Ascending aorta (tissue), 2 donors: ENCODE measurements around the gene CNKSR3. TPM values are rescaled to one million over a fixed set of nuclear protein-coding genes. Genes with fewer than 3 reads are reported as not detected.
A peak's percentile ranks its signal among the peaks of the same experiment; 100 is the strongest.
"Not testable (repeated sequence)": the region's sequence is repeated elsewhere in the genome, so short reads cannot be mapped to it uniquely, and the experiment has no call there.

Experiments
- DNase-seq, 2 donors: peaks; one replicate each; pipeline ENCODE4 v3.0.0-alpha.2; 2019; ENCODE audit warnings: low spot score in 2 of 2
- H3K27ac ChIP-seq, 2 donors: fragments of 200-600 bp; sonication (generic); one replicate each; pipeline ENCODE4 v1.5.1; 2016 to 2017; ENCODE audit warnings: mild to moderate bottlenecking in 1 of 2
- H3K27me3 ChIP-seq: fragments of 200-600 bp; sonication (generic); one replicate; pipeline ENCODE4 v1.5.1; 2017
- H3K36me3 ChIP-seq, 2 donors: fragments of 200-600 bp; sonication (generic); one replicate each; pipeline ENCODE4 v1.5.1; 2016
- H3K4me1 ChIP-seq, 2 donors: fragments of 200-600 bp; sonication (generic); one replicate each; pipeline ENCODE4 v1.5.1; 2016 to 2017; ENCODE audit warnings: mild to moderate bottlenecking in 1 of 2
- H3K4me3 ChIP-seq, 2 donors: fragments of 200-600 bp; sonication (generic); one replicate each; pipeline ENCODE4 v1.5.1; 2016 to 2017; ENCODE audit warnings: mild to moderate bottlenecking in 1 of 2
- H3K9me3 ChIP-seq, 2 donors: fragments of 200-600 bp; sonication (generic); one replicate each; pipeline ENCODE4 v1.5.1; 2016
- CTCF ChIP-seq, 3 experiments: fragments of 200-600 bp in 2 of 3; fragments of 450-650 bp in 1 of 3; sonication (generic) in 2 of 3; IDR thresholded peaks; one replicate each; pipeline ENCODE4 v1.5.1; 2016 to 2019; ENCODE audit warnings: antibody characterized with exemption in 3 of 3, mild to moderate bottlenecking in 1 of 3, moderate library complexity in 1 of 3
- intact Hi-C: fragments of 100-400 bp; cut with DNase I; formaldehyde crosslinking; loops from one replicate; pipeline ENCODE4 v1.15.1; 2023
- total RNA-seq: library from RNA; depleted of rRNA; stranded (reverse); fragments of >200 nt; gene quantifications from one replicate; pipeline ENCODE4 v1.1.0, GENCODE V29; 2016

CNKSR3 gene
- total RNA-seq, 1 donor from 2014 or later: 9.7 TPM

GRCh38 chr6:154515826-154516225 is 5.3 kb upstream of the CNKSR3 start:
- DNase-seq: no peak
- H3K4me1 ChIP-seq: peaks cover 0 to 4% of the 10 kb centered on the region in 2 donors
- H3K36me3 ChIP-seq: no peaks in the 10 kb centered on the region
- peak overlapping the region; percentile 18 to 53 for H3K4me3 ChIP-seq
- peak overlapping the region; percentile 28 to 37 for H3K27ac ChIP-seq
- intact Hi-C loops: loop anchor here (10.0 kb wide), 1 partner anchor 289 kb away; no protein-coding TSS in a partner anchor
- H3K9me3 ChIP-seq: no peaks in the 10 kb centered on the region
- no peaks in the 10 kb centered on the region for H3K27me3 ChIP-seq
- TF ChIP-seq CTCF (IDR thresholded peaks at IDR 0.05): no peak

GRCh38 chr6:154515076-154515475 is 4.6 kb upstream of the CNKSR3 start:
- not testable (repeated sequence) for H3K9me3 ChIP-seq, H3K4me1 ChIP-seq, H3K27ac ChIP-seq, DNase-seq, H3K4me3 ChIP-seq, H3K27me3 ChIP-seq, H3K36me3 ChIP-seq
- intact Hi-C loops: loop anchor here (10.0 kb wide), 1 partner anchor 290 kb away; no protein-coding TSS in a partner anchor

- H3K4me1 ChIP-seq: peaks cover 0 to 4% of the 10 kb centered on the region in 2 donors
- intact Hi-C loops: loop anchor here (5.0 to 10.0 kb wide), 5 partner anchors 67 to 290 kb away; partner anchors contain the start of gene SCAF8
- H3K27ac ChIP-seq: no peak overlapping the region
- no peaks in the 10 kb centered on the region for H3K36me3 ChIP-seq
- DNase-seq: no peak
- no peak for TF ChIP-seq CTCF (IDR thresholded peaks at IDR 0.05)
- no peaks in the 10 kb centered on the region for H3K9me3 ChIP-seq
- H3K27me3 ChIP-seq: no peaks in the 10 kb centered on the region
- H3K4me3 ChIP-seq: no peak overlapping the region
Measured at GRCh38 chr6:154514481-154514880, 4.0 kb upstream of the CNKSR3 start.

- Histone ChIP-seq H3K36me3 (no peaks in the 10 kb centered on the region), H3K9me3 (no peaks in the 10 kb centered on the region), H3K4me3 (no peak overlapping the region), H3K27me3 (no peaks in the 10 kb centered on the region), H3K4me1 (peaks cover 0 to 4% of the 10 kb centered on the region in 2 donors), H3K27ac (no peak overlapping the region)
- DNase-seq: no peak
- TF ChIP-seq CTCF (IDR thresholded peaks at IDR 0.05): no peak
- intact Hi-C loops: loop anchor here (5.0 to 10.0 kb wide), 5 partner anchors 66 to 291 kb away; partner anchors contain the start of gene SCAF8
Measured at GRCh38 chr6:154513601-154514320, 3.3 kb upstream of the CNKSR3 start.

- DNase-seq: no peak
- intact Hi-C loops: loop anchor here (5.0 to 10.0 kb wide), 5 partner anchors 65 to 293 kb away; partner anchors contain the start of gene SCAF8
- H3K27me3 ChIP-seq: no peaks in the 10 kb centered on the region
- peak overlapping the region in 1 of 2 donors; percentile 67 for H3K4me3 ChIP-seq
- peaks cover 0 to 4% of the 10 kb centered on the region in 2 donors for H3K4me1 ChIP-seq
- H3K36me3 ChIP-seq: no peaks in the 10 kb centered on the region
- no peaks in the 10 kb centered on the region for H3K9me3 ChIP-seq
- TF ChIP-seq CTCF (IDR thresholded peaks at IDR 0.05): no peak
- peak overlapping the region; percentile 91 to 93 for H3K27ac ChIP-seq
Measured at GRCh38 chr6:154512201-154512600, 1.7 kb upstream of the CNKSR3 start.

- Histone ChIP-seq H3K36me3 (no peaks in the 10 kb centered on the region), H3K27me3 (no peaks in the 10 kb centered on the region), H3K9me3 (no peaks in the 10 kb centered on the region), H3K27ac (peak overlapping the region; percentile 91 to 93), H3K4me3 (peak overlapping the region; percentile 24 to 67), H3K4me1 (peaks cover 0 to 5% of the 10 kb centered on the region in 2 donors)
- intact Hi-C loops: loop anchor here (2.0 to 10.0 kb wide), 6 partner anchors 64 to 293 kb away; partner anchors contain the start of gene SCAF8
- TF ChIP-seq CTCF (IDR thresholded peaks at IDR 0.05): no peak
- DNase-seq: no peak
Measured at GRCh38 chr6:154511791-154512190, 1.3 kb upstream of the CNKSR3 start.
